ENCODE data around the gene GPRC5A. TPM values are rescaled to one million over a fixed set of nuclear protein-coding genes. Genes with fewer than 3 reads are reported as not detected.

GPRC5A gene
- total RNA-seq, 1 donor from 2014 or later = 0.78 TPM

GRCh38 chr12:12883369-12884001 lies 7.9 kb upstream of the GPRC5A start:
- intact Hi-C loops (cut with DNase I) = no loop called here

GRCh38 chr12:12885096-12885792 lies 6.1 kb upstream of the GPRC5A start:
- intact Hi-C loops (cut with DNase I) = no loop called here
- DNase-seq (ENCODE audit: low spot score) = no peak

More at GRCh38 chr12:12883369-12884001, 7.9 kb upstream of the GPRC5A start:
- no peak for DNase-seq (ENCODE audit: low spot score)

GRCh38 chr12:12887471-12887870 lies 3.9 kb upstream of the GPRC5A start:
- no peak for DNase-seq (ENCODE audit: low spot score)
- intact Hi-C loops (cut with DNase I) = no loop called here

- intact Hi-C loops (cut with DNase I) = no loop called here
- DNase-seq (ENCODE audit: low spot score) = no peak
Observed at GRCh38 chr12:12889701-12890100, 1.7 kb upstream of the GPRC5A start.

GRCh38 chr12:12890543-12891079 lies 751 bp upstream of the GPRC5A start:
- no peak for DNase-seq (ENCODE audit: low spot score)
- intact Hi-C loops (cut with DNase I) = no loop called here

GRCh38 chr12:12891881-12892355 lies 556 bp downstream of the GPRC5A start:
- intact Hi-C loops (cut with DNase I) = no loop called here
- DNase-seq (ENCODE audit: low spot score) = no peak

GRCh38 chr12:12892681-12893141 lies 1.3 kb downstream of the GPRC5A start:
- no peak for DNase-seq (ENCODE audit: low spot score)
- intact Hi-C loops (cut with DNase I) = no loop called here

- intact Hi-C loops (cut with DNase I) = no loop called here
- DNase-seq (ENCODE audit: low spot score) = no peak
Observed at GRCh38 chr12:12893438-12893837, 2.1 kb downstream of the GPRC5A start.

- intact Hi-C loops (cut with DNase I) = no loop called here
- DNase-seq (ENCODE audit: low spot score) = no peak
Observed at GRCh38 chr12:12896260-12896659, 4.9 kb downstream of the GPRC5A start.

- DNase-seq (ENCODE audit: low spot score) = no peak
- intact Hi-C loops (cut with DNase I) = no loop called here
Observed at GRCh38 chr12:12897302-12897701, 5.9 kb downstream of the GPRC5A start.

- DNase-seq (ENCODE audit: low spot score) = no peak
- intact Hi-C loops (cut with DNase I) = no loop called here
Observed at GRCh38 chr12:12898136-12898717, 6.9 kb downstream of the GPRC5A start.

GRCh38 chr12:12898911-12899511 lies 7.6 kb downstream of the GPRC5A start:
- no peak for DNase-seq (ENCODE audit: low spot score)

GRCh38 chr12:12899530-12900380 lies 8.4 kb downstream of the GPRC5A start:
- intact Hi-C loops (cut with DNase I) = no loop called here
- DNase-seq (ENCODE audit: low spot score) = no peak

More at GRCh38 chr12:12898911-12899511, 7.6 kb downstream of the GPRC5A start:
- intact Hi-C loops (cut with DNase I) = no loop called here

GRCh38 chr12:12900786-12901157 lies 9.4 kb downstream of the GPRC5A start:
- intact Hi-C loops (cut with DNase I) = no loop called here
- DNase-seq (ENCODE audit: low spot score) = no peak

GRCh38 chr12:12901158-12901791 lies 9.9 kb downstream of the GPRC5A start:
- no peak for DNase-seq (ENCODE audit: low spot score)
- intact Hi-C loops (cut with DNase I) = no loop called here

- no peak for DNase-seq (ENCODE audit: low spot score)
- intact Hi-C loops (cut with DNase I) = no loop called here
Observed at GRCh38 chr12:12902036-12902435, 10.7 kb downstream of the GPRC5A start.

GRCh38 chr12:12903642-12904609 lies 12.6 kb downstream of the GPRC5A start:
- intact Hi-C loops (cut with DNase I) = no loop called here
- no peak for DNase-seq (ENCODE audit: low spot score)

GRCh38 chr12:12907552-12907951 lies 16.2 kb downstream of the GPRC5A start:
- intact Hi-C loops (cut with DNase I) = no loop called here
- DNase-seq (ENCODE audit: low spot score) = no peak
